OCI-LY1 (cell line): ENCODE measurements around the gene SULT1A3.

Experiments used
- H2AFZ ChIP-seq: fragments of 200-600 bp; sonication (generic), shearing (Covaris generic); 2 replicates; pipeline ENCODE4 v1.6.0; 2014; ENCODE audit warnings: antibody characterized with exemption, mild to moderate bottlenecking, low read length
- H3F3A ChIP-seq: fragments of 200-600 bp; sonication (generic), shearing (Covaris generic); 2 replicates; pipeline ENCODE4 v1.6.0; 2014; ENCODE audit warnings: mild to moderate bottlenecking, antibody characterized with exemption, low read length, moderate library complexity; ENCODE audit not compliant: insufficient read depth
- H3K27ac ChIP-seq: fragments of 200-600 bp; sonication (generic); 2 replicates; pipeline ENCODE4 v1.5.1; 2014; ENCODE audit warnings: low read length, mixed run types, mild to moderate bottlenecking, low read depth; ENCODE audit not compliant: poor library complexity, severe bottlenecking
- H3K27me3 ChIP-seq: fragments of 200-600 bp; sonication (generic); 2 replicates; pipeline ENCODE4 v1.6.0; 2014; ENCODE audit warnings: antibody characterized with exemption, mild to moderate bottlenecking, low read length, moderate library complexity; ENCODE audit not compliant: insufficient read depth
- H3K36me3 ChIP-seq: fragments of 200-600 bp; sonication (generic); 2 replicates; pipeline ENCODE4 v1.6.1; 2014; ENCODE audit warnings: mild to moderate bottlenecking, antibody characterized with exemption, low read length, moderate library complexity, mixed read lengths; ENCODE audit not compliant: insufficient read depth
- H3K4me1 ChIP-seq: fragments of 200-600 bp; sonication (generic); 2 replicates; pipeline ENCODE4 v1.5.1; 2014; ENCODE audit warnings: mild to moderate bottlenecking, low read length, moderate library complexity; ENCODE audit not compliant: insufficient read depth, severe bottlenecking
- H3K4me2 ChIP-seq: fragments of 200-600 bp; sonication (generic), shearing (Covaris generic); 2 replicates; pipeline ENCODE4 v1.6.1; 2014; ENCODE audit warnings: low read length
- H3K4me3 ChIP-seq: fragments of 200-600 bp; sonication (generic); 2 replicates; pipeline ENCODE4 v1.5.1; 2014; ENCODE audit warnings: low read length, low read depth, mild to moderate bottlenecking, mixed read lengths; ENCODE audit not compliant: poor library complexity, severe bottlenecking
- H3K79me2 ChIP-seq: fragments of 200-600 bp; shearing (Covaris generic); 2 replicates; pipeline ENCODE4 v1.6.1; 2016; ENCODE audit warnings: mixed run types, low read length, mixed read lengths; ENCODE audit not compliant: insufficient read depth
- H3K9ac ChIP-seq: fragments of 200-600 bp; sonication (generic), shearing (Covaris generic); 2 replicates; pipeline ENCODE4 v1.6.1; 2014; ENCODE audit warnings: mild to moderate bottlenecking, low read length, mixed read lengths
- H3K9me2 ChIP-seq: fragments of 200-600 bp; sonication (generic), shearing (Covaris generic); 2 replicates; pipeline ENCODE4 v1.6.1; 2014; ENCODE audit warnings: low read depth, mild to moderate bottlenecking, low read length, mixed read lengths
- H3K9me3 ChIP-seq: fragments of 200-600 bp; shearing (Covaris generic); 2 replicates; pipeline ENCODE4 v1.6.1; 2014; ENCODE audit warnings: low read length, mixed read lengths
- H4K20me1 ChIP-seq: fragments of 200-600 bp; sonication (generic), shearing (Covaris generic); 2 replicates; pipeline ENCODE4 v1.6.0; 2016; ENCODE audit warnings: mild to moderate bottlenecking, low read length; ENCODE audit not compliant: insufficient read depth
- CTCF ChIP-seq: fragments of 200-600 bp; sonication (generic), shearing (Covaris generic); IDR thresholded peaks from 2 replicates; pipeline ENCODE4 v1.5.1; 2017; ENCODE audit warnings: mild to moderate bottlenecking, antibody characterized with exemption, low read length, moderate library complexity, mixed read lengths
- EZH2 ChIP-seq: fragments of 200-600 bp; sonication (generic), shearing (Covaris generic); IDR thresholded peaks from 2 replicates; pipeline ENCODE4 v1.8.0; 2017; ENCODE audit warnings: borderline replicate concordance, mixed run types, mild to moderate bottlenecking, antibody characterized with exemption, low read length, moderate library complexity, mixed read lengths

Gene SULT1A3

GRCh38 chr16:30179931-30180330 lies 19.1 kb upstream of the SULT1A3 start:
- no peak overlapping the region for H3K27ac ChIP-seq
- no peaks in the 10 kb centered on the region for H3K9me2 ChIP-seq
- H3K4me1 ChIP-seq, result peaks cover 11% of the 10 kb centered on the region
- H3F3A ChIP-seq, result no peaks in the 10 kb centered on the region
- peaks cover 7% of the 10 kb centered on the region; the same call in 1 of the 2 replicates for H3K36me3 ChIP-seq
- no peak overlapping the region for H3K9ac ChIP-seq
- no peaks in the 10 kb centered on the region for H3K9me3 ChIP-seq
- H3K27me3 ChIP-seq, result no peaks in the 10 kb centered on the region
- no peak overlapping the region for H3K4me3 ChIP-seq
- no peak for TF ChIP-seq EZH2
- no peak for TF ChIP-seq CTCF
- no peaks in the 10 kb centered on the region for H3K79me2 ChIP-seq
- H3K4me2 ChIP-seq, result no peak overlapping the region
- no peaks in the 10 kb centered on the region for H4K20me1 ChIP-seq
- no peak overlapping the region for H2AFZ ChIP-seq

- Histone ChIP-seq H3F3A (no peaks in the 10 kb centered on the region), H3K9me3 (no peaks in the 10 kb centered on the region), H3K4me2 (no peak overlapping the region), H2AFZ (no peak overlapping the region), H4K20me1 (no peaks in the 10 kb centered on the region), H3K36me3 (peaks cover 14% of the 10 kb centered on the region; the same call in 1 of the 2 replicates), H3K9me2 (no peaks in the 10 kb centered on the region), H3K79me2 (no peaks in the 10 kb centered on the region), H3K27me3 (no peaks in the 10 kb centered on the region), H3K9ac (no peak overlapping the region), H3K27ac (no peak overlapping the region), H3K4me3 (no peak overlapping the region), H3K4me1 (peaks cover 19% of the 10 kb centered on the region)
- TF ChIP-seq CTCF (no peak), EZH2 (no peak)
These were observed 18.3 kb upstream of the SULT1A3 start for GRCh38 chr16:30180741-30181140.

- H3K4me1 ChIP-seq, result peaks cover 37% of the 10 kb centered on the region
- no peaks in the 10 kb centered on the region for H3K9me3 ChIP-seq
- peak within 1 kb of the TSS; percentile 80 for H3K4me2 ChIP-seq
- H2AFZ ChIP-seq, result no peak within 1 kb of the TSS
- TF ChIP-seq CTCF (no peak), EZH2 (no peak)
- no peaks in the 10 kb centered on the region for H3F3A ChIP-seq
- no peaks in the 10 kb centered on the region for H4K20me1 ChIP-seq
- peak within 1 kb of the TSS; percentile 87 for H3K4me3 ChIP-seq
- peak within 1 kb of the TSS; percentile 98 for H3K27ac ChIP-seq
- peaks cover 40% of the 10 kb centered on the region for H3K36me3 ChIP-seq
- peak within 1 kb of the TSS; percentile 97 for H3K9ac ChIP-seq
- no peaks in the 10 kb centered on the region for H3K9me2 ChIP-seq
- H3K27me3 ChIP-seq, result no peaks in the 10 kb centered on the region
- H3K79me2 ChIP-seq, result no peaks in the 10 kb centered on the region
These were observed 15.6 kb upstream of the SULT1A3 start, which contains the start of gene CORO1A for GRCh38 chr16:30183233-30184095. Gene CORO1A (plus strand): TSS chr16:30183602. CDS start chr16:30185210, 1,608 bp downstream.
